CD1c-positive myeloid dendritic cell (primary cell): ENCODE data around the gene CEACAM7.

Experiments
- DNase-seq: peaks from one replicate; pipeline ENCODE4 v3.0.0-alpha.2; 2016; ENCODE audit errors: extremely low spot score

CEACAM7 gene

DNA sequence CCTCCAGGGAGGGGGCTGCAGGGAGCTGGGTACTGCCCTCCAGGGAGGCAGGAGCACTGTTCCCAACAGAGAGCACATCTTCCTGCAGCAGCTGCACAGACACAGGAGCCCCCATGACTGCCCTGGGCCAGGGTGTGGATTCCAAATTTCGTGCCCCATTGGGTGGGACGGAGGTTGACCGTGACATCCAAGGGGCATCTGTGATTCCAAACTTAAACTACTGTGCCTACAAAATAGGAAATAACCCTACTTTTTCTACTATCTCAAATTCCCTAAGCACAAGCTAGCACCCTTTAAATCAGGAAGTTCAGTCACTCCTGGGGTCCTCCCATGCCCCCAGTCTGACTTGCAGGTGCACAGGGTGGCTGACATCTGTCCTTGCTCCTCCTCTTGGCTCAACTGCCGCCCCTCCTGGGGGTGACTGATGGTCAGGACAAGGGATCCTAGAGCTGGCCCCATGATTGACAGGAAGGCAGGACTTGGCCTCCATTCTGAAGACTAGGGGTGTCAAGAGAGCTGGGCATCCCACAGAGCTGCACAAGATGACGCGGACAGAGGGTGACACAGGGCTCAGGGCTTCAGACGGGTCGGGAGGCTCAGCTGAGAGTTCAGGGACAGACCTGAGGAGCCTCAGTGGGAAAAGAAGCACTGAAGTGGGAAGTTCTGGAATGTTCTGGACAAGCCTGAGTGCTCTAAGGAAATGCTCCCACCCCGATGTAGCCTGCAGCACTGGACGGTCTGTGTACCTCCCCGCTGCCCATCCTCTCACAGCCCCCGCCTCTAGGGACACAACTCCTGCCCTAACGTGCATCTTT, 12.5 kb upstream of the CEACAM7 start:
- DNase-seq = no peak

DNA sequence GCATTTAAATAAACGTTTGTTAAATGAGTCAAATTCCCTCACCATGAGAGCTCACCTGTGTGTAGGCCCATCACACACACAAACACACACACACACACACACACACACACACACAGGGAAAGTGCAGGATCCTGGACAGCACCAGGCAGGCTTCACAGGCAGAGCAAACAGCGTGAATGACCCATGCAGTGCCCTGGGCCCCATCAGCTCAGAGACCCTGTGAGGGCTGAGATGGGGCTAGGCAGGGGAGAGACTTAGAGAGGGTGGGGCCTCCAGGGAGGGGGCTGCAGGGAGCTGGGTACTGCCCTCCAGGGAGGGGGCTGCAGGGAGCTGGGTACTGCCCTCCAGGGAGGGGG, 11.9 kb upstream of the CEACAM7 start:
- no peak for DNase-seq

DNA sequence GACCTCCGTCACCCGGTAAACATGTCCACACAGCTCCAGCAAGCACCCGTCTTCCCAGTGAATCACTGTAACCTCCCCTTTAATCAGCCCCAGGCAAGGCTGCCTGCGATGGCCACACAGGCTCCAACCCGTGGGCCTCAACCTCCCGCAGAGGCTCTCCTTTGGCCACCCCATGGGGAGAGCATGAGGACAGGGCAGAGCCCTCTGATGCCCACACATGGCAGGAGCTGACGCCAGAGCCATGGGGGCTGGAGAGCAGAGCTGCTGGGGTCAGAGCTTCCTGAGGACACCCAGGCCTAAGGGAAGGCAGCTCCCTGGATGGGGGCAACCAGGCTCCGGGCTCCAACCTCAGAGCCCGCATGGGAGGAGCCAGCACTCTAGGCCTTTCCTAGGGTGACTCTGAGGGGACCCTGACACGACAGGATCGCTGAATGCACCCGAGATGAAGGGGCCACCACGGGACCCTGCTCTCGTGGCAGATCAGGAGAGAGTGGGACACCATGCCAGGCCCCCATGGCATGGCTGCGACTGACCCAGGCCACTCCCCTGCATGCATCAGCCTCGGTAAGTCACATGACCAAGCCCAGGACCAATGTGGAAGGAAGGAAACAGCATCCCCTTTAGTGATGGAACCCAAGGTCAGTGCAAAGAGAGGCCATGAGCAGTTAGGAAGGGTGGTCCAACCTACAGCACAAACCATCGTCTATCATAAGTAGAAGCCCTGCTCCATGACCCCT, 11.3 kb upstream of the CEACAM7 start:
- DNase-seq = no peak

DNA sequence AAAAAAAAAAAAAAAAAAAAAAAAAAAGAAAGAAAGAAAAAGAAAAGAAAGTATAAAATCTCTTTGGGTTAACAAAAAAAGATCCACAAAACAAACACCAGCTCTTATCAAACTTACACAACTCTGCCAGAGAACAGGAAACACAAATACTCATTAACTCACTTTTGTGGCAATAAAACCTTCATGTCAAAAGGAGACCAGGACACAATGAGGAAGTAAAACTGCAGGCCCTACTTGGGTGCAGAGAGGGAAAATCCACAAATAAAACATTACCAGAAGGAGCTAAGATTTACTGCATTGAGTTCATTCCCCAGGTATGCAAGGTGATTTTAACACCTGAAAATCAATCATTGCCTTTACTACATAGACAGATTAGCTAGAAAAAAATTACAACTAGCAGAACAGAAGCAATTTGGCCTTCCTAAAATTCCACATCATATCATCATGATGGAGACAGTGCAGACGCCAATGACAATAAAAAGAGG, 10.7 kb upstream of the CEACAM7 start:
- peak; percentile 48 for DNase-seq

DNA sequence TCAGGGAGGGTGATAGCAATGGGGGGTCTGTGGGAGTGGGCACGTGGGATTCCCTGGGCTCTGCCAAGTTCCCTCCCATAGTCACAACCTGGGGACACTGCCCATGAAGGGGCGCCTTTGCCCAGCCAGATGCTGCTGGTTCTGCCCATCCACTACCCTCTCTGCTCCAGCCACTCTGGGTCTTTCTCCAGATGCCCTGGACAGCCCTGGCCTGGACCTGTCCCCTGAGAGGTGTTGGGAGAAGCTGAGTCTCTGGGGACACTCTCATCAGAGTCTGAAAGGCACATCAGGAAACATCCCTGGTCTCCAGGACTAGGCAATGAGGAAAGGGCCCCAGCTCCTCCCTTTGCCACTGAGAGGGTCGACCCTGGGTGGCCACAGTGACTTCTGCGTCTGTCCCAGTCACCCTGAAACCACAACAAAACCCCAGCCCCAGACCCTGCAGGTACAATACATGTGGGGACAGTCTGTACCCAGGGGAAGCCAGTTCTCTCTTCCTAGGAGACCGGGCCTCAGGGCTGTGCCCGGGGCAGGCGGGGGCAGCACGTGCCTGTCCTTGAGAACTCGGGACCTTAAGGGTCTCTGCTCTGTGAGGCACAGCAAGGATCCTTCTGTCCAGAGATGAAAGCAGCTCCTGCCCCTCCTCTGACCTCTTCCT, 9.3 kb upstream of the CEACAM7 start:
- no peak for DNase-seq

DNA sequence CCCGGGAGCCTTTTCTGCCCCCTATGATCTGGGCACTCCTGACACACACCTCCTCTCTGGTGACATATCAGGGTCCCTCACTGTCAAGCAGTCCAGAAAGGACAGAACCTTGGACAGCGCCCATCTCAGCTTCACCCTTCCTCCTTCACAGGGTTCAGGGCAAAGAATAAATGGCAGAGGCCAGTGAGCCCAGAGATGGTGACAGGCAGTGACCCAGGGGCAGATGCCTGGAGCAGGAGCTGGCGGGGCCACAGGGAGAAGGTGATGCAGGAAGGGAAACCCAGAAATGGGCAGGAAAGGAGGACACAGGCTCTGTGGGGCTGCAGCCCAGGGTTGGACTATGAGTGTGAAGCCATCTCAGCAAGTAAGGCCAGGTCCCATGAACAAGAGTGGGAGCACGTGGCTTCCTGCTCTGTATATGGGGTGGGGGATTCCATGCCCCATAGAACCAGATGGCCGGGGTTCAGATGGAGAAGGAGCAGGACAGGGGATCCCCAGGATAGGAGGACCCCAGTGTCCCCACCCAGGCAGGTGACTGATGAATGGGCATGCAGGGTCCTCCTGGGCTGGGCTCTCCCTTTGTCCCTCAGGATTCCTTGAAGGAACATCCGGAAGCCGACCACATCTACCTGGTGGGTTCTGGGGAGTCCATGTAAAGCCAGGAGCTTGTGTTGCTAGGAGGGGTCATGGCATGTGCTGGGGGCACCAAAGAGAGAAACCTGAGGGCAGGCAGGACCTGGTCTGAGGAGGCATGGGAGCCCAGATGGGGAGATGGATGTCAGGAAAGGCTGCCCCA, 8.5 kb upstream of the CEACAM7 start:
- DNase-seq = peak; percentile 9

DNA sequence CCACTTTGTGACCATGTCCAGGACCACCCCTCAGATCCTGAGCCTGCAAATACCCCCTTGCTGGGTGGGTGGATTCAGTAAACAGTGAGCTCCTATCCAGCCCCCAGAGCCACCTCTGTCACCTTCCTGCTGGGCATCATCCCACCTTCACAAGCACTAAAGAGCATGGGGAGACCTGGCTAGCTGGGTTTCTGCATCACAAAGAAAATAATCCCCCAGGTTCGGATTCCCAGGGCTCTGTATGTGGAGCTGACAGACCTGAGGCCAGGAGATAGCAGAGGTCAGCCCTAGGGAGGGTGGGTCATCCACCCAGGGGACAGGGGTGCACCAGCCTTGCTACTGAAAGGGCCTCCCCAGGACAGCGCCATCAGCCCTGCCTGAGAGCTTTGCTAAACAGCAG, 7.7 kb upstream of the CEACAM7 start:
- no peak for DNase-seq

DNA sequence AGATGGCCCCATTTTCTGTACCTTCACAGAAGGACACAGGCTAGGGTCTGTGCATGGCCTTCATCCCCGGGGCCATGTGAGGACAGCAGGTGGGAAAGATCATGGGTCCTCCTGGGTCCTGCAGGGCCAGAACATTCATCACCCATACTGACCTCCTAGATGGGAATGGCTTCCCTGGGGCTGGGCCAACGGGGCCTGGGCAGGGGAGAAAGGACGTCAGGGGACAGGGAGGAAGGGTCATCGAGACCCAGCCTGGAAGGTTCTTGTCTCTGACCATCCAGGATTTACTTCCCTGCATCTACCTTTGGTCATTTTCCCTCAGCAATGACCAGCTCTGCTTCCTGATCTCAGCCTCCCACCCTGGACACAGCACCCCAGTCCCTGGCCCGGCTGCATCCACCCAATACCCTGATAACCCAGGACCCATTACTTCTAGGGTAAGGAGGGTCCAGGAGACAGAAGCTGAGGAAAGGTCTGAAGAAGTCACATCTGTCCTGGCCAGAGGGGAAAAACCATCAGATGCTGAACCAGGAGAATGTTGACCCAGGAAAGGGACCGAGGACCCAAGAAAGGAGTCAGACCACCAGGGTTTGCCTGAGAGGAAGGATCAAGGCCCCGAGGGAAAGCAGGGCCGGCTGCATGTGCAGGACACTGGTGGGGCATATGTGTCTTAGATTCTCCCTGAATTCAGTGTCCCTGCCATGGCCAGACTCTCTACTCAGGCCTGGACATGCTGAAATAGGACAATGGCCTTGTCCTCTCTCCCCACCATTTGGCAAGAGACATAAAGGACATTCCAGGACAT, 7.0 kb upstream of the CEACAM7 start:
- DNase-seq = no peak

DNA sequence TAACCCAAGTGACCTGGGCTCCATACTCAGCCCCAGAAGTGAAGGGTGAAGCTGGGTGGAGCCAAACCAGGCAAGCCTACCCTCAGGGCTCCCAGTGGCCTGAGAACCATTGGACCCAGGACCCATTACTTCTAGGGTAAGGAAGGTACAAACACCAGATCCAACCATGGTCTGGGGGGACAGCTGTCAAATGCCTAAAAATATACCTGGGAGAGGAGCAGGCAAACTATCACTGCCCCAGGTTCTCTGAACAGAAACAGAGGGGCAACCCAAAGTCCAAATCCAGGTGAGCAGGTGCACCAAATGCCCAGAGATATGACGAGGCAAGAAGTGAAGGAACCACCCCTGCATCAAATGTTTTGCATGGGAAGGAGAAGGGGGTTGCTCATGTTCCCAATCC, 6.1 kb upstream of the CEACAM7 start:
- no peak for DNase-seq

DNA sequence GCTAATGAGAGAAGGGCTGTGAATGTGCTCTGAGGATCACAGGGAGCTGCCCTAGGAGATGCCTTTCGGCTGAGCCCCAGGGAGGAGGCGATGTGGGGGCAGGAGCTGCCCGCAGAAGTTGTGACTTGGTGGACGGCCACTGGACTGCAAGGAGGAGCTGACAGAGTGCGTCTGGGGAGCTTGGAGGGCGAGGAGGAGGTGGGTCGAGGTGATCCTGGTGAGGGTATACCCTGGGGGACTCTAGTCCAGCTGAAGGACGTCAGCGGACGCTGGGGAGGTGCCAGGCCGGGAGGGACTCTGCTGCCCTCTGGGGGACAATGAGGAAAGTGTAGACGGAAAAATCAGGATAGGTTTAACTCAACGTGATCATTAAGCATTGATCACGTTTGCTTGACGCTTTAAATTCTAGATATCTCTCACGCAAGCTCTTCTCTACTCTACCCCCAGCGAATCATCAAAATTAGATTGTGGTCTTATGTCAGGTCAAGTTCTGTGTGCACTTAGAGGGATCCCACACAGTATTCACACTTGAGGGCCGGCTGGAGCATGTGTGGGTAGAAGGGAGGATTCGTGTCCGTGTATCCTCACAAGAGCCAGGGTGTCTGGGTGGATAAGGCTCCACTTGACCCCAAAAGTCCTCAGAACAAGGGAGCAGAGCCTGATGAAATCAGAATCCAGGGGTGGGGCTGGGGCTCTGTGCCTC, 3.3 kb upstream of the CEACAM7 start:
- DNase-seq = peak; percentile 45

DNA sequence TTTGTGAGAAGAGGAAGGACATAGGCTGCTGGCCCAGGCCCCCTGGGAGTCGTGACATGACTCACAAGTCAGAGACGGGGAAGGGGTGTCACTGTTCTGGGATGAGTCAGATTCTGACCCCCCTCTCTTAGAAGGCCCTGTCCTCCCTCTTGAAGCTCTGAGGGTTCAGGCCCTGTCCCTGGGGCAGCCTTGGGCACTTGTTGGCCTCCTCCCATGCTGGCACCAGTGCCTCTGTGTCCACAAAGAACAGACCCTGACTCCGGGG, 2.7 kb upstream of the CEACAM7 start:
- DNase-seq = no peak

DNA sequence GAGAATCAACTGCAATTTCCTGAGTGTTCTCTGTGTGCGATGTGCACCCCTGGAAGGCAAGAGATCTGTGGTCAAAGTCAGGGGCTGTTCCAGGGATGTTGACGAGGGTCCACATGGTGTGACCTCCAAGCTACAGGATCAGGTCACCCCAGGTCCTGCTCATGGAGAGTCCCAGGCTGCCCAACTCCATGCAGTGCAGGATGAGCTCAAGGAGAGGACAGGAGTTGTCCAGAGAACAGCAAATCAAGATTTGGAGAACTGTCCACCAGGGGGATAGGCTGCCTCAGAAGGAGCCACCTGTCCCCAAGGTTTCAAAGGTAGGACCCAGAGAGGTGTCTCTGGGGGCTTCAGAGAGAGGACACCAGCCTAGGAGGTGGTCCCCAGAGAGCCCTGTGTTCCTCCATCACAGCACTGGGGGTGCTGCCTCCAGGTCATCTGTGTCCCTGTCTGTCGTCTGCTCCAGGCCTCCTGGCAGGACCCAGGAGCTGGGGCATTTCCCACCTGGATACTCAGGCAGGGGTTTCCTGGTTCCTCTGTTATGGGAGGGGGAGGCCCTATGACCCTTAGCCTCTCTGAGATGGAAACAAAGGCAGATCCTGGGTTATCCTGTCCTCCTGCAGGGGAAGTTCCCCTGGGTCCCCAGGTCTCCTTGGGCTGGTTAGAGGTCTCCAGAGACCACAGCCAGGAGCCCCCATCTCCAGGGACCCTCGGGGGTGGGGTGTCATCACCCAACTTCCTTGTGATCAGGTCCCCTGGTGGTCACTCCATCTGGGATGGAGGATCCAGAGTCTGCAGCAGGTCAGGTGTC, 2.1 kb upstream of the CEACAM7 start:
- DNase-seq = no peak

DNA sequence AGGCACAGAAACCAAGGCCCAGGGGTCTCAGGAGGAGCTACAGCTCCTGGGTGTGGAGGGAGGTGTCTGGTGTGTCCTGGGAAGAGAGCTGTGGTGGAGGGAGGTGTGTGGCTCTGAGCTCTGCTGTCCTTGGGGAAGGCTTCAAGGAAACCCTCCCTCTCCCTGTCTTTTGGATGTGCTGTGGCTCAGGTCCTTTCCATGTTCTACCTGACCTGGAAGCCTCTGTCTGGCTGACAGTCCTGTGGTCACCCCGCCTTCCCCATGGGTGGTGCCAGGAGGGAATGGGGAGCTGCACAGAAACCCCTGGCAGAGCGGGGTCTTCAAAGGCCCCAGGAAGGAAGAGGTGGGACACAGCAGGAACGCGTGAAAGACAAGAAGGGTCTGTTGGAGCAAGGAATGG, 617 bp upstream of the CEACAM7 start:
- no peak for DNase-seq

DNA sequence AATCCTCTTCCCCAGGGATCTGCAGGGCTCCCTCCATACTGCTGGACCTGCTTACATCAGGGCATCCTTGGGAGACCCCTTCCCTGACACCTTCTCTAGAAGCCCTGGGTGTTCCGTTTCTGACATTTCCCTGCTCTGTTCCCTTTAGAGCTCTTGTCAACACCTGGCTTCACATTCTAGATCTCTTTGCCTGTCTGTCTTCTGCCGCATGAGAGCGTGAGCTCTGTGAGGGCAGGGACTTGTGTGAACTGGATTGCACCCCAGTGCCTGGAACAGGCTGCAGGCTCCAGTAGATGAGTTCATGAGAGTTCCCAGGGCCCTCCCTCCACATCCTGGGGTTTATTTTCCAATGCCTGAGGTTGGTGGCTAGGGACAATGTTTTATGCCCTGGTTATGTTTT, 651 bp downstream of the CEACAM7 start:
- no peak for DNase-seq

DNA sequence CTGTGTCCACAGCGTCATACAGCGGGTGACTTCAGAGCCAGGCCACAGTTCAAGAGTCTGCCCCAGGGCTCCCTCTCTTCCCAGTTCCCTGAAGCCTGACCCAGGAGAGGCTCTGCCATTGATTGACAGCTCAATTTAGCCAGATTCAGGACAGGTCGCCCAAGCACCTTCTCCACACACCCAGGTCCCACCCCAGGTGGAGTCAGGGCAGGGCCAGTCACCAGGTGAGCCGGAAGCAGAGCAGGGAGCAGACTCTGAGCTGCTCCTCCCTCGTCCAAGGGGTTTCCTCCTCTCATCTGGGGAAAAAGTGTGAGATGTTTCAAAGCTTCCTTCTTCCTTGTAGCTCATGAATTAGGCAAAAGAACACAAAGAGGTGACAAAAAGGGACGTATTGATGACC, 5.6 kb downstream of the CEACAM7 start:
- no peak for DNase-seq

DNA sequence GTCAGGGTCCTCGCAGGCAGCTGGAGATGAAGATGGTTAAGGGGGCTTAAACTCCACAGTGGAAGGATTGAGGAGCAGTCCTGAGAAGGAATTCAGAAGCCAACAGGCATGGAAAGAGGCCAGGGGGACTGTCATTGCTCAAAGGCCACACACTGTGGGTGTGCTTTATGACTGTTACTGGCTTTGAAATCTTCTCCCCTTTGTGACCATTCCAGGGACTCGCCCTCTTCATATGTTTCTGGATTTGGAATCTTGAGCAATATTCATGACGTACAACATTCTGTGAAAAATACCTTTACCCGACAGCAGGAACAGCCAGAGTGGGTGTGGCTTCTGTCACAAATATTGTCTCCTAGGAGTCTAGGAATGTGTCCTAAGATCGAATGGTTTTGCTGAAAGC, 16.6 kb downstream of the CEACAM7 start:
- DNase-seq = no peak

DNA sequence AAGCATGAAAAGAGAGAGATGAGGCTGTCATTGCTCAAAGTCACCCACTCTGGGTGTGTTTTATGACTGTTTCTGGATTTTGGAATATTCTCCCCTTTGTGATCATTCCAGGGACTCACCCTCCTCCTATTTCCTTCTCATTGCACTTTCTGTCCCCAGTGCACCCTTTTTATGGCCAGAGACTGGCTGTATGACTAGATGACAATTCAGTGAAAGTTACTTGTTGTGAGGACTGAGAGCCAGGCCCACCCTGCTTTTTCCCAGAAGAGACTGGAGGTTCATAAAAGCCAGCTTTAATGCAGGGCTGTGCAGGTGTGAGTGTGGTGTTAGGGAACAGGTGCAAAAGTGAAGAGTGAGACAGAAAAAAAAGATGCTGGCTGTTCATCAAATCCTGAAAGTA, 17.3 kb downstream of the CEACAM7 start:
- no peak for DNase-seq

DNA sequence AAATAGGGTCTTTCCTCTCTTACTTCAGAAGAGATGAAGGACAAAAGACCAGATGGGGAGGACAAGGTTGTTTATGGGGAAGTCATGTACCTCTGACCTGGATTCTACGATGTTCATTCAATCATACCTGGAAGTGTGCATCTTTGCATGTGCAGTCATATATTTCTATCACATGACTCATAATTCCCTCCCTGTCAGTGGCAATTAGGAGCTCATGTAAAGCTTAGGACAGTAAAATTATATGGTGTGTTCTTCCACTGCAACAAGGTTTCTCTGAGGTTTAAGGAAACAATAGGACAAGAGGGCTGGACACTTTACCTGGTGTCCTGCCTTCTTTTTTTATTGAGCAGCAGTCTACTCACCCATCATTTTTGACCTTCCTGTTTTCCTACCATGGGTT, 19.8 kb downstream of the CEACAM7 start:
- DNase-seq = no peak

DNA sequence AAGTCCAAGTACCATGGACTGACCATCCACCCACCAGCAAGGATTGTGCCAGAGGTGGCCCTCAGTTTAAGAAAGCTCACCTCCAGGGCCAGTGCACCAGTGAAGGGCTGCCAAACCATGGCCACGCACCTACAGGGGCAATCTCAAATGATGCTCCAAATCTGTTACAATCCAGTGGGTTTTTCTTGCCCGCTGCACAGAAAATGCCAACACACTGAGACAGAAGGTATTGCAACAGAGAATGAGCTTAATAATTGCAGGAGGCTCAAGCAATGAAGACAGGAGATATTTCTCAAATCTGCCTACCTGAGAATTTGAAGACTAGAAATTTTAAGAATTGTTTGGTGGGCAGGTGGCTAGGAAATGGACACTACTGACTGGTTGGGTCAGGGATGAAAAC, 22.0 kb downstream of the CEACAM7 start:
- DNase-seq = no peak

DNA sequence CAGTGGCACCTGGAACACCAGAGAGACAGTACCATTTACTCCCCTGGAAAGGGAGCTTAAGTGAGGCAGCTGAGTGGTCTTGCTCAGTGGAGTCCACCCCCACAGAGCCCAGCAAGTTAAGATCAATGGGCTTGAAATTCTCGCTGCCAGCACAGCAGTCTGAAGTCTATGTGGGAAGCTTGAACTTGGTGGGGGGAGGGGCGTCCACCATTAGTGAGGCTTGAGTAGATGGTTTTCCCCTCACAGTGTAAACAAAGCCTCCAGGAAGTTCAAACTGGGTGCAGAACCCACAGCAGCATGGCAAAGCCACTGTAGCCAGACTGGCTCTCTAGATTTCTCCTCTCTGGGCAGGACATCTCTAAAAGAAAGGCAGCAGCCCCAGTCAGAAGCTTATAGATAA, 30.9 kb downstream of the CEACAM7 start:
- DNase-seq = no peak
